NK-92 (cell line): ENCODE results near the gene GPR146.
"Not testable (repeated sequence)": the region's sequence is repeated elsewhere in the genome, so short reads cannot be mapped to it uniquely, and the experiment has no call there.

ENCODE experiments used
- DNase-seq: peaks from one replicate; lab custom pipeline; 2025; ENCODE audit not compliant: unreplicated experiment; lab: John Stamatoyannopoulos, UW

Gene GPR146

DNA sequence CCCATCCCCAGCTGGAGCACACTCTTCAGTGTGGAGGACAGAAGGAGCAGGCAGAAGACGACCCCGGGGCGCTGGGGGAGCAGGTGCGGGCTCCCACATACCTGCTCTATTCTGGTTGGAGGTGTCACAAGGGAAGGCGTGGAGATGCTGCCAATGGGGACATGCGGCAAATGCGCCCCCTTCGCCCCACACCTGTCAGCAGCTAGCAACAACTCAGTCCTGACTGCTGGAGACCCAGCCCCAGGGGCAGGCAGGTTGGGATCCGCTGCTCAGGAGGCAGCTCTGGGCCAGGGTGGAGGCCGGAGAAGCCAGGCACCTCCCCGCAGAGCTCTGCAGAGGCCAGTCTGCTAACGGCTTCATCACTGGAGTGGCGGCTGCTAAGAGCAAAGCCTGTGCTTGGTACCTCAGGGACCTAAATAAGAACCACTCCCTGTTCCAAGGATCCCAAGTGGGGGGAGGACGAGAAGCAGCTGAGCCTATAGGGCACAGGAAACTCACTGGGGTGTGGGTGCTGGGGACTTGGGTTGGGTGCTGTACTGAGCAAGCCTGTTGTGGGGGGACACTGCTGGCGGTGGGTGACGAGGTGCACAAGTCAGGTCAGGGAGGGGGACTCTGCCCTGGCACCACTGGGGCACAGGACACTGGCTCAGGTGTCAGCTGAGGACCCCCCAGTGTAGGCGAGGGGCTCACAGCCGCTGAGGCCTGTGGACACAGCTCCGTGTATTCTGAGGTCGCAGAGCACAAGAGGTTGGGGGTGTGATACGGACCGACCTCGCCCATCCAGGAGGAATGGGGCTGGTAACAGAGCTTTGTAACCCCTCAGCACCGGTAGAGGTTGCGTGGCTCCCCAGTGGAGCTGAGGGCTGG lies 19.2 kb upstream of the GPR146 start:
- DNase-seq, result no peak

DNA sequence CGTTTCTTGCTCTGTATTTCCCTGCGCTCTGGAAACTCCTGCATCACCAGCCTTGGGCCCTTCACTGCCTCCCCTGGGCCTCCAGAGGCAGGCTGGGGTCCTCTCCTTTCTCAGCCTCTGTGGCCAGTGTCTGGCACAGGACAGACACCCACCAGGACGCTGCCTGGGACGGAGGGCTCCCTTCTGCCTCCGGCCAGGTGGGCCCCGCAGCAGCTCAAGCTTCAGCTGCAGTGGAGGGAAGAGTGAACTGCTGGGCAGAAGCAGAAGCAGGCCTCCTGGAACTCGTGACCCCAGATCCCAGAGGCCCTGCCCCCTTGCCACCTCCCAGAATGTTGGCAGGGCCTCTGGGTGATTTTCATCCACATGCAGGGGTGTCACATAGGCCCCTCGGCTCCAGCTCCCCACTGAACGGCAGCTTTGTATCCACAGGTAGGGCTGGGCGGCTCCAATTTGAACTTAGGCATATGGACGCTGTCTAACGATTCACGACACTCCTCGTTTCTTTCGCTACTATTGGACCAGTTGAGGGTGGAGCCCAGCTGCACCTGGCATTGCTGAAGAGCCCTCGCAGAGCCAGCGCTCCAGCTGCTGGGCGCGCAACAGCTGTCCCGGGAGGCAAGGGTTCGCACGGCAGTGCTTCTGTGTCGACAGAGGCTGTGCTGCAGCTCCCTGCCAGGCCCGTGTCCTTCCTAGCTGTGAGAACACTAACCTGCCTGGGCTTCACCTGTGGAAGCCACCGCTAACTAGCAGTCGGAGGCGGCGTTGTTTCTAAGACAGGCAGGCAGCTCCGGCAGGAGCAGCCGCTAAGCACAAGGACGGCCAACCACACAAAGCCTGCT lies 18.4 kb upstream of the GPR146 start:
- DNase-seq, result no peak

DNA sequence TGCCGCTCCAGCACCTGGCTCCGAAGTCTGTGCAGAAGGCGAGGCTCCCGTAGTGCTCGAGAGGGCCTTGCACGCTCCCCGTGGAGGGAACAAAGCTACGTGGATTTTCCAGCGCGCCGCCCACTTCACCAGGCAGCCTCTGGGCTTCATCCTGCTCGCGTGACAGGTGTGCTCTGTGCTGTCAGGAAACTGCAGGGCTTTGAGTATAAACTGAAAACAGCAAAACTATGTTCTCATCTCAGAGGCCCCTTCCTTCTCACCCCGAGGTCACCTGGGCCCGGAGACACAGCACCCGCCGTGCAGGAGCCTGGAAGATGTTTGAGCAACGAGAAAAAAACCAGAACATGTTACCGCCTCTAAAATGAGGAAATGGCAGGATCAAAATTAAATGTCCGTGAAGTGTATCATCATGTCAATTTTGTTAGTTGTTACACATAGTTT lies 17.6 kb upstream of the GPR146 start:
- DNase-seq, result no peak

DNA sequence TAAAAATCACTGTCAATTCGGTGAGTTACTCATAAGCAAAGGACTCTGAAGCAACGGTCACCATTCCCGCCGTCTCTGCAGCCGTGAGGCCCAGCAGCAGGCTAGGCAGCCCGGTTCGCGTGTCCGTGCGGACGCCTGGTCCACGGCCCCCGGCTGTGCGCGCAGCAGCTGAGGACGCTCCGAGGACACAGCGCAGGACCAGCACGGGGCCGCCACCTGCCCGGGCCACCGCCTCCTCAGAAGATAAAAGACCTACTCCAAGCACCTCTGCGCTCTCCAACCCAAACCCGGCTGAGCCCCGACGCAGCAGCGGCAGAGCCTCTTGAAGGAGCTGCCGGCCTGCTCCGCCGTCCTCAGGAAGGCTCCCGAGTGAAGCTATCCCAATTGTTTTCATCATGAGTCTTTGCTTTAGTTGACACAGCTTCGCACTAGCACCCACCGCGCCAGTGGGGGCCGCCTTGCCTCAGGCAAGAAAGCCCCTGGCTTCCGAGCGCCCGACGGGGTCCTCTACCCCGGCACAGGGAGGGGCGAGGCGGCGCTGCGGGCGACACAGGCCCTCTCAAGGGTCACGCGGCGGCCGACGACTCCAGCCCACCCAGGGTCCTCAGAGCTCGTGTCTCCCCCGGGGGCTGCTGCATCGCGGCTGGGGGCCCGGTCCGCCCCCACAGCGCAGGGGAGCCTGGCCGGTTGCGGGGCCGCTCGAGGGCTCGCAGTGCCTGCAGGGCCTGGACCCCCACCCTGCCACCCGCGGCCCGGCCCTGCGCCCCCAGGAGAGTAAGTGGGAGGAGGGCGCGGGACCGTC lies 16.9 kb upstream of the GPR146 start:
- no peak for DNase-seq

DNA sequence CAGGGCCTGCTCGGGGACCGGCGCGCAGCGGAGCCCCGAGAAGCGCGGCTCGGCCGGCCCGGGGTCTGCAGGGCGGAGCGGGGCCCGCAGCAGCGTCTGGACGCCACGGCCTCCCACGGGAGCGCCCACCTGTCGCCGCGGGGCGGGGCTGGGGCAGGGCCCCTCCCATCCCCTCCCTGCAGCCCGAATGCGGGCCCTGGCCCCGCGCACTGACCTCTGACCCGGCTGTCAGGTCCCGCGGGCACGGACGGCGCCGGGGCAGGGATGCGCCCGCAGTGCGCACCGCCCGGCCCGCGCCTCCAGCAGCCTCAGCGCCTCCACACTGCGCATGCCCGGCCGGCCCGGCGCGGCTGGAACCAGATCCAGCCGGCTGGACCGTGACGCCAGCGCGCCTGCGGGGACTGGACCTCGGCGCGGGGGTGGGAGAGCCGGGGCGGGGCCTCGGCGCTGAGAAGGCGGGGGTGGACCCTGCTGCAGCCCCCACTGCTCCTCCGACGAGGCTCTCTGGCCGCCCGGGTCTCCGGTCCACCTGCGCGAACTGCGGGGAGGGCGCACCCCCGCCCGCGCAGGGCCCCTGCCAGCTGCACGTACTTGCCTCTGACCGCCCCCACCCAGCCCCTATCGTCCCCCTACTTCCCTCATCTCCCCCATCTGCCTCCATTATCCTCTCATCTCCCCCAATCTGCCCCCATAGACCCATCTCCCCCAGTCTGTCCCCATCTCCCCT lies 16.1 kb upstream of the GPR146 start:
- no peak for DNase-seq

DNA sequence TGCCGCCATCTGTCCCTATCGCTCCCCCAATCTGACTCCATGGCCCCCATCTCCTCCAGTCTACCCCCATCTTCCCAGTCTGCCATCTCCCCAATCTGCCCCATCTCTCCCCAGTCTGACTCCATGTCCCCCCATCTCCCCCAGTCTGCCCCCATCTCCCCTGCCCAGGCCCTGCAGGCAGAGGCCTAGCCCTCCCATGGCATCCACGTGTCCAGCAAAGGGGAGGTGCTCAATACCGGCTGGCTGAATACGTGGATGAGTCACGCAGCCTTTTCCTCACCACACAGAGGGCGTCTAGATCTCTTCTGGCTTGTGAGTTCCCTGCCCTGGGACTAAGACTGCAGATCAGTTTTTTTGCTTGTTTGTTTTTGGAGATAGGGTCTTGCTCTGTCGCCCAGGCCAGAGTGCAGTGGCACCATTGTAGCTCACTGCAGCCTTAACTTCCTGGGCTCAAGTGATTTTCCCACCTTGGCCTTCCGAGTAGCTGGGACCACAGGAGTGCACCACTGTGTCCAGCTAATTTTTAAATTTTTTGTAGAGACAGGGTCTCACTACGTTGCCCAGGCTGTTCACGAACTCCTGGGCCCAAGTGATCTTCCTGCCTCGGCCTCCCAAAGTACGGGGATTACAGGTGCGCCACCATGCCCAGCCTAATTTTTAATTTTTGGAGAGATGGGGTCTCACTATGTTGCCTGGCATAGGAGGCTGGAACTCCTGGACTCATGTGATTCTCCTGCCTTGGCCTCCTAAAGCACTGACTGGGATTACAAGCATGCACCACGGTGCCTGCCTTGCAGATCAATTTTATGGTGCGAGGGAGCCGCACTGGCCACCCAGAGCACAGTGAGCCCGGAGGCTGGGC lies 15.3 kb upstream of the GPR146 start:
- DNase-seq, result no peak

DNA sequence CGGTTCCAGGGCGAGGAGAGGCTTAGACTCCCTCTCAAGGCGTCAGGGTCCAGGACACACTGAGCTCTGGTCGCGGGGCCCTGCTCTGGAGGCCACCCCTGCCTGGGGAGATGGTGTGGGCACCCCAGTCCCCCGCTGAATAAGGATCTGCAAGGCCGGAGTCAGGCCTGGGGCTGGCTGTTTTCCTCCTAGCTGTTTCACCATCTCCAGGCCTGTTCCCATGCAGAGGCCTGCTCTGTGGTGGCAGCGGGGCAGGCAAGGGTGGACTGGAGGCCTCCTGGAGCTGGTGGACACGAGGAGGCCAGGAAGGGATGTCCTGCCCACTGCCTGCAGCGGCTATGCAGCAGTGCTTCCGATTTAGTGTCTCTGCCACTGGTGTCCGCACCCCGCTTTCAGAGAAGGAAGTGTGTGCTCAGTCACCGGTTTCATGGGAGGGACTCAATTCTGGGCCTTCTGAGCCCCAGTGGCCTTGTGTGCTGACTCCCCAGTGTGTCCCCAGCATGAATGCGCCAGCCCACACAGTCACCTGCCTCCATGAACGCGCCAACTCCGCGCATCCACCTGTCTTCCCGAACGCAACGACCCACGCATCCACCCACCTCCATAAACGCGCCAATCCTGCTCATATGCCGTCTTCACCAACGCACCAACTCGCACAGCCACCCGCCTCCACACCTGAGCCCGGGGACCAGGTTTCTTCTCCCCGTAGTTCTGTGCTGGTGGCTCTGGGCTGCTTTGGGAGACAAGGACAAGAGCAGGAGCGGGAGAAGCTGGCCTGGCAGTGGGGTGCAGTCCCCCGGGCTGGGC lies 14.5 kb upstream of the GPR146 start:
- no peak for DNase-seq

DNA sequence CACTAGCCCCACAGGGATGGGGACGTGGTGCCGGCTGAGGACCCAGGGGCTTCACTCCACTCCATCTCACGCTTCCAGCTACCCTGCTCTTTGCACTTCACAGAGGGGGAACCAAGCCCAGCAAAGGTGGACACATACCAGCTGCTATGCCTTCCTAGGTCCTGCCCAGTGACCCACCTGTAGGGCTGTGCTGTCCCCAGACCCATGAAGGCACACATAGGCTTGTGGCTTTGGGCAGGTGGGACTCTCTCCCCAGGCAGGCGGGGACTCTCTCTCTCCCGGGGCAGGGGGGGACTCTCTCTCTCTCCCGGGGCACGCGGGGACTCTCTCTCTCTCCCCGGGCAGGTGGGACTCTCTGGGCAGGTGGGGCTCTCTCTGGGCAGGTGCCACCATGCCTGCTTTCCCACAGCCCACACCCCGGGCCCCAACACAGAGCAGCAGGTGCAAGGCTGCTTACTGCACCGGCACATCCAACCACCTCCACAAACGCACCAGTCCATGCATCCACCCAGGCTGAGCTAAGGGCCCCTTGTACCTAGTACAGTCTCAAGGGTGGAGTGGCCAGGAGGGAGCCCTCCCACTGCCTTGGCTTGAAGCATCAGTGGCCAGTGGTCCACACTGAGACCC lies 13.8 kb upstream of the GPR146 start:
- no peak for DNase-seq

DNA sequence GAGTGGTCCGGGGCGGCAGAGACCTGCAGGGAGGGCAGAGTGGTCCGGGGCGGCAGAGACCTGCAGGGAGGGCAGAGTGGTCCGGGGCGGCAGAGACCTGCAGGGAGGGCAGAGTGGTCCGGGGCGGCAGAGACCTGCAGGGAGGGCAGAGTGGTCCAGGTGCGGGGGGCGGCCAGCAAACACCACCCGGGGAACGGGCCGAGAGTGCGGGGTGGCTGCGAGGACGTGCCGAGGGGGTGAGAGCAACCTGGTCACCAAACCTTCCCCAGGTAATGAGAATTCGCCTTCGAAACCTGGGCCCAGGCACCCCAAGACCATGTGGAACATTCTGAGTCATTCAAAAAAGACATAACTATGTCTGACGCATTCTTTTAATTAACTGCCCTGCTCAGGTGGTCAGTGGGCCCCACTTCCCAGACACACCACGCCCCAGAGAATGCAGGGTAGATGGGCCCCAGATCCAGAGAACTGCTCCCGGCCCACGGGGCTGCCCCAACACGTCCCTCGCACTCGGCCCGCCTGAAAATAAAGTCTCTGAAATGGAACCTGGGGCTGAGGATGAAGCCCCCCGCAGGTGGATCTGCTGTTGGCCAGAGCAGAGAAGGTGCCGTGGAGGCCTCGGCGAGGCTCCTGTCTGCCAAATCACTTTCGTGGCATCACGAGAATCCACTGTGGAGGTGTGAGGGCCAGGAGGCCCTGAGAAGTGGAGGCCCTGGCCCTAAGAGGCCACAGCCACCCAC lies 12.5 kb upstream of the GPR146 start:
- DNase-seq, result no peak

DNA sequence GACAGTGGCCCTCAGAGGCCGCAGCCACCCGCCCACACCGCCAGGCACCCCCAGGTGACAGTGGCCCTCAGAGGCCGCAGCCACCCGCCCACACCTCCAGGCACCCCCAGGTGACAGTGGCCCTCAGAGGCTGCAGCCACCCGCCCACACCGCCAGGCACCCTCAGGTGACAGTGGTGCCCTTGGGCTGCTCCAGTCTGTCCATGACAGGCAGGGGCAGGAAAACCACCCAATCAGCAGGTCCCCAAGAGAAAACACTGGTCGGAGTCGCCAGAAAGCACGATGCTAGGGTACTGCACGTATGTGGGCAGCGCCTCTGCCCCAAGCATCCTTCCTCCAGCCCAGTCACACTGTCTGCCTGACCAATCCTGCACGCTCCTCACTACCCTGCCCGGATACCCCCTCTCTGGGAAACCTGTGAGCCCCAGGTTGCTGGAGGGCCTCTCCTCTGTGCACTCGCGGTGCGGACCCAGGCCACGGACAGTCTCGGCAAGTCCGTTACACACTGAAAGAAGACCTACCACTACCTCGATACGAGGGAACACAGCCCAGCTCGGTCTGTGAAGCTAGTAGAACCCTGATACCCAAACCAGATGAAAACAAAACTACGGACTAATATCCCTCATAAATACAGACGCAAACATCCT lies 11.7 kb upstream of the GPR146 start:
- no peak for DNase-seq

DNA sequence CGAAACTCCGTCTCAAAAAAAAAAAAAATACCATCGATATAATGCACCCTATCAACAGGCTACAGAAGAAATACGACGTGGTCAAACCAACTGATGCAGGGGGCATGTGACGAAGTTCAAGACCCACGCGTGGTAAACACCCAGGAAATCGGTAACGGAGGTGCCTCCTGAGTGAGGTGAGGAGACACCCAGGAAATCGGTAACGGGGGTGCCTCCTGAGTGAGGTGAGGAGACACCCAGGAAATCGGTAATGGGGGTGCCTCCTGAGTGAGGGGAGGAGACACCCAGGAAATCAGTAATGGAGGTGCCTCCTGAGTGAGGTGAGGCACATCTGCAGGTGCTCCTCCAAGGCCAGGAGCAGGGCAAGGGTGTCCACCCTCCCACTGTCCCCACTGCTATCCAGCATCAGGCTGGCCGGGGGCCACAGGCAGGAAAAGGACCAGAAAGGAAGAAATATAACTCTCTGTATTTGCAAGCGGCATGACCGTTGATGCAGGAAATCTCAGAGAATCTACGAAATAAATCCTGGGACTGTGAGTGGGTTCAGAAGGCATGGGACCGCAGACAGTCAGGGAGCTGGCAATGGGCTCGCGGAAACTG lies 10.7 kb upstream of the GPR146 start:
- DNase-seq, result no peak

DNA sequence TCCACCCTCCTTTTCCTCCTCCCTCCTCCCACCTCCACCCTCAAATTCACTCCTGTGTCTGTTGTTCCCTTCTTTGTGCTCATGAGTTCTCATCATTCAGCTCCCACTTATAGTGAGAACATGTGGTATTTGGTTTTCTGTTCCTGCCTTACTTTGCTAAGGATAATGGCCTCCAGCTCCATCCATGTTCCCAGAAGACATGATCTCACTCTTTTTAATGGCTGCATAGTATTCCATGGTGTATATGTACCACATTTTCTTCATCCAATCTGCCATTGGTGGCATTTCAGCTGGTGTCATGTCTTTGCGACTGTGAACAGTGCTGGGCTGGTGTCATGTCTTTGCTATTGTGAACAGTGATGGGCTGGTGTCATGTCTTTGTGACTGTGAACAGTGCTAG lies 9.6 kb upstream of the GPR146 start:
- not testable (repeated sequence) for DNase-seq

DNA sequence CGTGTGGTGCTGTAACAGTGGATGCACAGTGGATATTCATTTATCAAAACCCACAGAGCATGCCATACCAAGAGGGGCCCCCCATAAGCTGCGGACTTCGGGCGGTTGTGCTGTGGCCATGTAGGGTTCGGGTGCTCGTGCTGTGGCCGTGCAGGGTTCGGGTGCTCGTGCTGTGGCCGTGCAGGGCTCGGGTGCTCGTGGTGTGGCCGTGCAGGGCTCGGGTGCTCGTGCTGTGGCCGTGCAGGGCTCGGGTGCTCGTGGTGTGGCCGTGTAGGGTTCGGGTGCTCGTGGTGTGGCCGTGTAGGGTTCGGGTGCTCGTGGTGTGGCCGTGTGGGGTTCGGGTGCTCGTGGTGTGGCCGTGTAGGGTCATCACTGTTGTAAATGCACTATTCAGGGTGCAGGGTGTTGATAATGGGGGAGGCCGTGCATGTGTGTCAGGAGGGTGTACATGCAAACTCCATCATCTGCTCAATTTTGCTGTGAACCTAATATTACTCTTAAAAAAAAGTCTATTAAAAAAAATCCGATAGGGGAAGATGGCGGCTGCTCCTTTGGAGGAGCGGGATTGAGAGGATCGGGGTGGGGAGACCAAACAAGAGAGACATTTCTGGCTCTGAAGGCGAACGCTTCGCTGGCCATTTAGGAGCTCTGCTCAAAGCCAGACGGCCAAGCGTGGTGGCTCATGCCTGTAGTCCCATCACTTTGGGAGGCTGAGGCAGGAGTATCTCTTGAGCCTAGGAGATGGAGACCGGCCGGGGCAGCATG lies 8.0 kb upstream of the GPR146 start:
- not testable (repeated sequence) for DNase-seq

DNA sequence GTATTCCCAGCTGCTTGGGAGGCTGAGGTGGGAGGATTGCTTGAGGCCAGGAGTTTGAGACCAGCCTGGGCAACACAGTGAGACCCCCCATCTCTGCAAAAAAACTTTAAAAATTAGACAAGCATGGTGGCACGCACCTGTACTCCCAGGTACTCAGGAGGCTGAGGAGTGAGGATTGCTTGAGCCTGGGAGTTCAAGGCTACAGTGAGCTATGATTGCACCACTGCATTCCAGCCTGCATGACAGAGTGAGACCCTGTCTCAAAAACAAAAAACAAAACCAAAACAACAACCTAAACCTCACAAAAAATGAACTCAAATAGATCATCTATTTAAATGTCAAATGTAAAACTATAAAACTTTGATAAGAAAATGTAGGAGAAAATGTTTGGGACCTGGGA lies 4.1 kb upstream of the GPR146 start:
- DNase-seq, result not testable (repeated sequence)

DNA sequence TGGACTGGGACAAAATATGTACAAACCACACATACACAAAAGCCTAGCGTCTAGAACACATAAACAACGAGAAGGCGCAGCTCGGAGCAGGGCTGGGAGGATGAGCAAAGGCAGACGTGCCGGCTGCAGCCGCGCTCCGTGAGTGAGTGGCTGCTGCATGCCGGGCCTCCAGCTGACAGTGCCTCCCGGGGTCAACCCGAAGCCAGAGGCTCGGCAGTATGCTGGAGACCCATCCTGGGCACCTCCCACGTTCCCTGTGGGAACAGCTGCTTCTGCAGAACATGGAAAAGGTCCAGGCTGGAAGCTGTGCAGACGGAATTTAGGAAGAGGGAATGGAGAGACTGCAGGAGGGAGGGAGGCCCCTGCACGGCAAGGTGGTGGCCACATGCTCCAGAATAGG lies 3.6 kb upstream of the GPR146 start:
- DNase-seq, result no peak
